ENCODE measurements around the gene ZNF722. TPM values are rescaled to one million over a fixed set of nuclear protein-coding genes. Genes with fewer than 3 reads are reported as not detected.
"Not testable (repeated sequence)": the region's sequence is repeated elsewhere in the genome, so short reads cannot be mapped to it uniquely, and the experiment has no call there.

ZNF722 gene
- under 1 TPM in 1 of 4 donors, not detected in 3; 0.21 TPM for total RNA-seq

DNA sequence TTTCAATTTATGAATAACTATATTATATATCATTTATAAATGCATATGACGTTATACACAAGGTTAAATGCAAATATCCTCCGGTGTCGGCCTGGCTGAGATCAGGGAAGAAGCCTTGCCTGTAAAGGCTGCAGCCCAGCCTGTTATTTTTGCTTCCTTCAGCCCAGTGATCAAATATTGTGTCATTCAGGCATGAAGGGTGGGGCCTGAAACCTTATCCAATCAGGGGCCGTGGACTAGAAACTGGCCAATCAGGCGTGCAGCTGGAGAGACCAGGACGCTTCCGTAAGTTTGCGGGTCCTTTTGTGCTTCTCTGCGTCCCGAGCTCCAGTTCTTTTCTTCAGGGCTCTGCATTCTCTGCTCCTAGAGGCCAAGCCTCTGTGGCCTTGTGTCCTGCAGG lies at the start of gene ZNF722:
TSS of gene ZNF722 (plus strand) at position 301 of the 400 bp plus-strand sequence. CDS start 113 bp downstream, outside the sequence.
- TF ChIP-seq, protein P1, sequence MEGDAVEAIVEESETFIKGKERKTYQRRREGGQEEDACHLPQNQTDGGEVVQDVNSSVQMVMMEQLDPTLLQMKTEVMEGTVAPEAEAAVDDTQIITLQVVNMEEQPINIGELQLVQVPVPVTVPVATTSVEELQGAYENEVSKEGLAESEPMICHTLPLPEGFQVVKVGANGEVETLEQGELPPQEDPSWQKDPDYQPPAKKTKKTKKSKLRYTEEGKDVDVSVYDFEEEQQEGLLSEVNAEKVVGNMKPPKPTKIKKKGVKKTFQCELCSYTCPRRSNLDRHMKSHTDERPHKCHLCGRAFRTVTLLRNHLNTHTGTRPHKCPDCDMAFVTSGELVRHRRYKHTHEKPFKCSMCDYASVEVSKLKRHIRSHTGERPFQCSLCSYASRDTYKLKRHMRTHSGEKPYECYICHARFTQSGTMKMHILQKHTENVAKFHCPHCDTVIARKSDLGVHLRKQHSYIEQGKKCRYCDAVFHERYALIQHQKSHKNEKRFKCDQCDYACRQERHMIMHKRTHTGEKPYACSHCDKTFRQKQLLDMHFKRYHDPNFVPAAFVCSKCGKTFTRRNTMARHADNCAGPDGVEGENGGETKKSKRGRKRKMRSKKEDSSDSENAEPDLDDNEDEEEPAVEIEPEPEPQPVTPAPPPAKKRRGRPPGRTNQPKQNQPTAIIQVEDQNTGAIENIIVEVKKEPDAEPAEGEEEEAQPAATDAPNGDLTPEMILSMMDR (IDR thresholded peaks at IDR 0.05), result no peak
- no peak for TF ChIP-seq POLR2A (IDR thresholded peaks at IDR 0.05)
- DNase-seq, result no peak
- Histone ChIP-seq H3K4me3 (no peak within 1 kb of the TSS), H3K4me1 (no peaks in the 10 kb centered on the region), H3K27me3 (no peaks in the 10 kb centered on the region), H3K9me3 (no peaks in the 10 kb centered on the region), H3K27ac (no peak within 1 kb of the TSS), H3K36me3 (no peaks in the 10 kb centered on the region)
- intact Hi-C loops (cut with DNase I; ENCODE audit: low total_unique reads), result no loop called here

DNA sequence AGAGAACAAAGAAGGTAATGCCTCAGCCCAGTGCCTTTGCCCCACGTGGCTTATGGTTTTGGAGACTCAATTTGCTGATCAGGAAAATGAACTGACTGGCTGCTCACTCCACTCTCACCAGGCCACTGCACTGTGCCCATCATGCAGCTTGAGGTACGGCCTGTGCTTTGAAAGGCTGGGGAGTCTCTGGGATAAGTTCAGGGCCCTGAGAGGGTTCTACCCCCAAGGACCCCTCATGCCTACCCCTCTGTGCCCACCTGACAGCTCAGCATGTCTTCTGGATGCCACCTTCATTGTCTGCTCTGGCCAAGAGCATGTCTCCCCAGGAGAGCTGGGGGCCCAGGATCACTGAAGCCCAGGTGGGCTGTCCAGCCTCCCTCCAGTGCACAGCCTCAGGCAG lies 45.5 kb upstream of the ZNF722 start:
- no peaks in the 10 kb centered on the region for H3K36me3 ChIP-seq
- no peak overlapping the region for H3K4me3 ChIP-seq
- H3K4me1 ChIP-seq, result no peaks in the 10 kb centered on the region
- intact Hi-C loops (cut with DNase I; ENCODE audit: low total_unique reads), result loop anchor here (5.0 kb wide), 1 partner anchor 539 kb away; no protein-coding TSS in a partner anchor
- TF ChIP-seq, protein P1 (IDR thresholded peaks at IDR 0.05), result no peak
- TF ChIP-seq POLR2A (IDR thresholded peaks at IDR 0.05), result no peak
- no peaks in the 10 kb centered on the region for H3K9me3 ChIP-seq
- no peaks in the 10 kb centered on the region for H3K27me3 ChIP-seq
- DNase-seq, result no peak
- H3K27ac ChIP-seq, result no peak overlapping the region

DNA sequence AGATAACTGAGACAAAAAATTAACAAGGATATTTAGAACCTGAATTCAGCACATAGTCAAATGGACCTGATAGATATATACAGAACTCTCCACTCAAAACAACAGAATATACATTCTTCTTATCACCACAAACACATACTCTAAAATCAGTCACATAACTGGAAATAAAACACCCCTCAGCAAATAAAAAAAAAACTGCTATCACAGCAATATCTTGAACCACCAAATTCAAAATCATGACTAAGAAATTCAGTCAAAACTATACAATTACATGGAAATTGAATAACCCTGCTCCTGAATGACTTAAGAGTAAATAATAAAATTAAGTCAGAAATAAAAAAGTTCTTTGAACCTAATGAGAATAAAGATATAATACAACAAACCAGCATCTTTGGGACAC lies 30.0 kb upstream of the ZNF722 start:
- no peaks in the 10 kb centered on the region for H3K4me1 ChIP-seq
- H3K27ac ChIP-seq, result no peak overlapping the region
- H3K4me3 ChIP-seq, result no peak overlapping the region
- H3K36me3 ChIP-seq, result no peaks in the 10 kb centered on the region
- no peaks in the 10 kb centered on the region for H3K27me3 ChIP-seq
- no peak for DNase-seq
- no peaks in the 10 kb centered on the region for H3K9me3 ChIP-seq
- intact Hi-C loops (cut with DNase I; ENCODE audit: low total_unique reads), result no loop called here
- no peak for TF ChIP-seq POLR2A (IDR thresholded peaks at IDR 0.05)
- TF ChIP-seq, protein P1 (IDR thresholded peaks at IDR 0.05), result no peak

DNA sequence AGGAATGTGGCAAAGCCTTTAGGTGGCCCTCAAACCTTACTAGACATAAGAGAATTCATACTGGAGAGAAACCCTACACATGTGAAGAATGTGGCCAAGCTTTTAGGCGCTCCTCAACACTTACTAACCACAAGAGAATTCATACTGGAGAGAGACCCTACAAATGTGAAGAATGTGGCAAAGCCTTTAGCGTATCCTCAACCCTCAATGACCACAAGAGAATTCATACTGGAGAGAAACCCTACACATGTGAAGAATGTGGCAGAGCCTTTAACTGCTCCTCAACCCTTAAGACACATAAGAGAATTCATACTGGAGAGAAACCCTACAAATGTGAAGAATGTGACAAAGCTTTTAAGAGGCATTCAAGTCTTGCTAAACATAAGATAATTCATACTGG lies 16.8 kb downstream of the ZNF722 start:
- not testable (repeated sequence) for H3K4me3 ChIP-seq

DNA sequence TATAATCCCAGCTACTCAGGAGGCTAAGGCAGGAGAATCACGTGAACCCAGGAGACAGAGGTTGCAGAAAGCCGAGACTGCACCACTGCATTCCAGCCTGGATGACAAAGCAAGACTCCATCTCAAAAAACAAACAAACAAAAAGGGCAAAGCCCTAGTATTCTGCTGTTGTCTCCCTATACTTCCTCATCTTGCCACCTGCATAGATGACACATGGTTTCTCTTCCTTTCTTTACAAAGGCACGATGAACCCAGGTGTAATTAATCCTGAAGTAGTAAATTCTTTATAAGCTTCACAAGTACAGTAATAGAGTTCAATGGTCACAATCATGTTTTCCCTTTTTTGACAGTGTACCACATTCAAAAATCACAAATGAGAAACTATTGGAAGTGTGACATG lies 36.7 kb downstream of the ZNF722 start:
- H3K9me3 ChIP-seq, result no peaks in the 10 kb centered on the region
- H3K27ac ChIP-seq, result no peak overlapping the region
- no peaks in the 10 kb centered on the region for H3K36me3 ChIP-seq
- intact Hi-C loops (cut with DNase I; ENCODE audit: low total_unique reads), result no loop called here
- DNase-seq, result no peak
- H3K4me1 ChIP-seq, result no peaks in the 10 kb centered on the region
- no peak for TF ChIP-seq POLR2A (IDR thresholded peaks at IDR 0.05)
- TF ChIP-seq, protein P1 (IDR thresholded peaks at IDR 0.05), result no peak
- no peaks in the 10 kb centered on the region for H3K27me3 ChIP-seq
- H3K4me3 ChIP-seq, result no peak overlapping the region

More for the DNA sequence above, 16.8 kb downstream of the ZNF722 start:
- intact Hi-C loops (cut with DNase I; ENCODE audit: low total_unique reads); H3K36me3 ChIP-seq; H3K27ac ChIP-seq; DNase-seq; H3K9me3 ChIP-seq; H3K4me1 ChIP-seq; H3K27me3 ChIP-seq: not testable (repeated sequence)

DNA sequence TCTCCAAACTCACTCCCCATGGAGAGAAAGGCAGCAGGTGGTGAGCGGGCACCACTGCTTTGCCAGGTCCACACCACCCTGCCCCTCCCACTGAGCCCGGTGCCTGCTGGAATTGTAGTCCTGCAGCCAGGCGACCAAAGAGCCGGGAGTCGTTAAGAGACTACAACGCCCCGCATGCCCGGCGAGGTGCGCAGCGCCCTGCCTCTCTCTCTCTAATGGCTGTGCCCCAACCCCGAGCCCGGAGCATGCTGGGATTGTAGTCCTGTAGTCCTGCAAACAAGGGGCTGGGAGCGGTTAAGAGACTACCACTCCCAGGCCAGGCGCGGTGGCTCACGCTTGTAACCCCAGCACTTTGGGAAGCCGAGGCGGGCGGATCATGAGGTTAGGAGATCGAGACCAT lies 38.4 kb downstream of the ZNF722 start:
- H3K27ac ChIP-seq, result no peak overlapping the region
- no peaks in the 10 kb centered on the region for H3K4me1 ChIP-seq
- no peak for DNase-seq

More for the DNA sequence above, 38.4 kb downstream of the ZNF722 start:
- Histone ChIP-seq H3K36me3 (no peaks in the 10 kb centered on the region), H3K27me3 (no peaks in the 10 kb centered on the region), H3K4me3 (no peak overlapping the region), H3K9me3 (no peaks in the 10 kb centered on the region)
- intact Hi-C loops (cut with DNase I; ENCODE audit: low total_unique reads), result no loop called here
- no peak for TF ChIP-seq POLR2A (IDR thresholded peaks at IDR 0.05)
- TF ChIP-seq, protein P1 (IDR thresholded peaks at IDR 0.05), result no peak
